Liver (tissue), 3 donors: ENCODE data around the gene TTC33.

Experiments used
- ATF3 ChIP-seq: IDR thresholded peaks from 2 replicates; pipeline ENCODE4 v1.6.1; 2016; ENCODE audit warnings: antibody characterized with exemption
- CTCF ChIP-seq: fragments of 150-350 bp; IDR thresholded peaks from 2 replicates; pipeline ENCODE4 v1.5.1; 2017; ENCODE audit warnings: improper control_type of control experiment, low read depth, low read length; ENCODE audit not compliant: missing input control
- EGR1 ChIP-seq, 2 donors: IDR thresholded peaks; 2 replicates each; pipeline ENCODE4 v1.6.1; 2016 to 2018; ENCODE audit warnings: antibody characterized with exemption in 2 of 2, low read depth in 2 of 2
- FOXA1 ChIP-seq: IDR thresholded peaks from 2 replicates; pipeline ENCODE4 v1.6.1; 2016; ENCODE audit warnings: antibody characterized with exemption
- GABPA ChIP-seq, 2 donors: IDR thresholded peaks in 1 of 2; conservative IDR thresholded peaks in 1 of 2; 2 replicates each; pipeline ENCODE4 v1.6.1; 2016; ENCODE audit warnings: antibody characterized with exemption in 2 of 2, mild to moderate bottlenecking in 1 of 2, moderate library complexity in 1 of 2
- HNF4G ChIP-seq: IDR thresholded peaks from 2 replicates; pipeline ENCODE4 v1.6.1; 2016; ENCODE audit warnings: antibody characterized with exemption
- JUND ChIP-seq, 2 donors: IDR thresholded peaks; 2 replicates each; pipeline ENCODE4 v1.6.1; 2016; ENCODE audit warnings: antibody characterized with exemption in 2 of 2
- MAX ChIP-seq: IDR thresholded peaks from 2 replicates; pipeline ENCODE4 v1.6.1; 2016; ENCODE audit warnings: antibody characterized with exemption
- RAD21 ChIP-seq, 2 donors: IDR thresholded peaks; 2 replicates each; pipeline ENCODE4 v1.6.1; 2016; ENCODE audit warnings: antibody characterized with exemption in 2 of 2, mild to moderate bottlenecking in 2 of 2
- REST ChIP-seq: IDR thresholded peaks from 2 replicates; pipeline ENCODE4 v1.6.1; 2016; ENCODE audit warnings: antibody characterized with exemption, mild to moderate bottlenecking
- SP1 ChIP-seq: IDR thresholded peaks from 2 replicates; pipeline ENCODE4 v1.6.1; 2018; ENCODE audit warnings: antibody characterized with exemption, mild to moderate bottlenecking
- TAF1 ChIP-seq: conservative IDR thresholded peaks from 2 replicates; pipeline ENCODE4 v1.6.1; 2016; ENCODE audit warnings: antibody characterized with exemption, mild to moderate bottlenecking
- YY1 ChIP-seq: IDR thresholded peaks from 2 replicates; pipeline ENCODE4 v1.6.1; 2016; ENCODE audit warnings: antibody characterized with exemption, mild to moderate bottlenecking
- ZBTB33 ChIP-seq: IDR thresholded peaks from 2 replicates; pipeline ENCODE4 v1.6.1; 2016; ENCODE audit warnings: antibody characterized with exemption
- donor health status: healthy.
- donor health status: healthy.

- TF ChIP-seq CTCF (no peak), YY1 (peak; percentile 82), MAX (peak; percentile 47), EGR1 (IDR thresholded peaks at IDR 0.05; ENCODE audit: low read depth in 2 of 2) (no peak), GABPA (IDR thresholded peaks at IDR 0.05 in 1 of 2, conservative IDR thresholded peaks at IDR 0.05 in 1 of 2) (no peak), ZBTB33 (peak; percentile 67), REST (no peak), JUND (IDR thresholded peaks at IDR 0.05) (peak; percentile 35 to 66), SP1 (peak; percentile 36), RAD21 (IDR thresholded peaks at IDR 0.05) (peak in 1 of 2 donors; percentile 38), ATF3 (peak; percentile 23), FOXA1 (peak; percentile 52), TAF1 (no peak), HNF4G (peak; percentile 14)
Observed at GRCh38 chr5:40779561-40779960, 23.8 kb upstream of the TTC33 start.
